ENCODE measurements around the gene GARIN5A. TPM values are rescaled to one million over a fixed set of nuclear protein-coding genes. Genes with fewer than 3 reads are reported as not detected.
"Not testable (repeated sequence)": the region's sequence is repeated elsewhere in the genome, so short reads cannot be mapped to it uniquely, and the experiment has no call there.

Gene GARIN5A
- polyA plus RNA-seq, 5 donors = 3.4 to 5.3 (median 4.6) TPM

GRCh38 chr19:50466706-50467039 is 10.0 kb downstream of the GARIN5A start:
- no peak for DNase-seq

GRCh38 chr19:50465986-50466705 is 10.5 kb downstream of the GARIN5A start:
- no peak for DNase-seq

GRCh38 chr19:50465000-50465399 is 11.6 kb downstream of the GARIN5A start:
- DNase-seq = no peak

- DNase-seq = no peak
These were observed 12.3 kb downstream of the GARIN5A start for GRCh38 chr19:50464348-50464747.

- no peak for DNase-seq
These were observed 13.7 kb downstream of the GARIN5A start for GRCh38 chr19:50462970-50463369.

- peak; percentile 35 to 46 for DNase-seq
These were observed 15.4 kb downstream of the GARIN5A start for GRCh38 chr19:50461066-50461875.

GRCh38 chr19:50460161-50460765 is 16.4 kb downstream of the GARIN5A start:
- DNase-seq = no peak

GRCh38 chr19:50459638-50460037 is 17.0 kb downstream of the GARIN5A start:
- no peak for DNase-seq

- no peak for DNase-seq
These were observed 17.6 kb downstream of the GARIN5A start for GRCh38 chr19:50459067-50459456.

GRCh38 chr19:50458396-50459066 is 18.1 kb downstream of the GARIN5A start:
- DNase-seq = no peak

- DNase-seq = no peak
These were observed 19.3 kb downstream of the GARIN5A start for GRCh38 chr19:50457300-50457699.

- no peak for DNase-seq
These were observed 20.7 kb downstream of the GARIN5A start for GRCh38 chr19:50455992-50456391.

- DNase-seq = no peak
These were observed 23.4 kb downstream of the GARIN5A start for GRCh38 chr19:50453243-50453642.

GRCh38 chr19:50451223-50451534 is 25.5 kb downstream of the GARIN5A start:
- DNase-seq = no peak

- no peak for DNase-seq
These were observed 26.1 kb downstream of the GARIN5A start for GRCh38 chr19:50450369-50451222.

- no peak for DNase-seq
These were observed 27.3 kb downstream of the GARIN5A start for GRCh38 chr19:50449236-50449899.

GRCh38 chr19:50447750-50448149 is 28.9 kb downstream of the GARIN5A start:
- no peak for DNase-seq

GRCh38 chr19:50447053-50447452 is 29.6 kb downstream of the GARIN5A start:
- no peak for DNase-seq

- DNase-seq = no peak
These were observed 32.6 kb downstream of the GARIN5A start for GRCh38 chr19:50444059-50444458.

- DNase-seq = not testable (repeated sequence)
These were observed 37.5 kb downstream of the GARIN5A start for GRCh38 chr19:50439130-50439529.

- no peak for DNase-seq
These were observed 38.7 kb downstream of the GARIN5A start for GRCh38 chr19:50437862-50438449.

All from right lung (tissue), 5 donors.